GM18511 (cell line): Measurements from ENCODE around the gene BMERB1.
"Not testable (repeated sequence)": the region's sequence is repeated elsewhere in the genome, so short reads cannot be mapped to it uniquely, and the experiment has no call there.

Experiments
- ATAC-seq: cut with Tn5 transposase; IDR thresholded peaks from one replicate; pipeline ENCODE4 v1.9.1; 2021; ENCODE audit warnings: mild to moderate bottlenecking, moderate library complexity; ENCODE audit not compliant: unreplicated experiment

The BMERB1 gene

GRCh38 chr16:15434425-15435215 lies at the start of gene BMERB1:
Gene BMERB1, plus strand, starts transcription at chr16:15434588. Its CDS starts 66 bp downstream, at chr16:15434654.
- ATAC-seq = no peak

GRCh38 chr16:15388060-15388459 lies 46.3 kb upstream of the BMERB1 start:
- not testable (repeated sequence) for ATAC-seq

- ATAC-seq = not testable (repeated sequence)
These were observed 44.5 kb upstream of the BMERB1 start for GRCh38 chr16:15389916-15390315.

- ATAC-seq = not testable (repeated sequence)
These were observed 41.4 kb upstream of the BMERB1 start for GRCh38 chr16:15393025-15393424.

GRCh38 chr16:15395631-15396508 lies 38.5 kb upstream of the BMERB1 start, which contains the start of gene MPV17L:
Gene MPV17L, plus strand, starts transcription at chr16:15395754. Its CDS starts 144 bp downstream, at chr16:15395898.
- not testable (repeated sequence) for ATAC-seq

- not testable (repeated sequence) for ATAC-seq
These were observed 37.9 kb upstream of the BMERB1 start for GRCh38 chr16:15396509-15396829.

GRCh38 chr16:15396948-15397594 lies 37.3 kb upstream of the BMERB1 start:
- ATAC-seq = no peak

GRCh38 chr16:15398618-15399316 lies 35.6 kb upstream of the BMERB1 start:
- ATAC-seq = no peak

GRCh38 chr16:15399317-15399716 lies 35.1 kb upstream of the BMERB1 start:
- ATAC-seq = no peak

GRCh38 chr16:15400314-15400713 lies 34.1 kb upstream of the BMERB1 start:
- not testable (repeated sequence) for ATAC-seq

- no peak for ATAC-seq
These were observed 32.4 kb upstream of the BMERB1 start for GRCh38 chr16:15401972-15402371.

- ATAC-seq = no peak
These were observed 30.9 kb upstream of the BMERB1 start for GRCh38 chr16:15403392-15403995.

GRCh38 chr16:15404091-15404490 lies 30.3 kb upstream of the BMERB1 start:
- not testable (repeated sequence) for ATAC-seq

- ATAC-seq = no peak
These were observed 29.6 kb upstream of the BMERB1 start for GRCh38 chr16:15404792-15405191.

- not testable (repeated sequence) for ATAC-seq
These were observed 26.6 kb upstream of the BMERB1 start for GRCh38 chr16:15407756-15408155.

GRCh38 chr16:15409476-15409875 lies 24.9 kb upstream of the BMERB1 start:
- not testable (repeated sequence) for ATAC-seq

GRCh38 chr16:15415511-15415985 lies 18.8 kb upstream of the BMERB1 start:
- no peak for ATAC-seq

GRCh38 chr16:15417197-15417596 lies 17.2 kb upstream of the BMERB1 start:
- no peak for ATAC-seq

GRCh38 chr16:15418206-15418605 lies 16.2 kb upstream of the BMERB1 start:
- no peak for ATAC-seq

GRCh38 chr16:15421696-15422095 lies 12.7 kb upstream of the BMERB1 start:
- not testable (repeated sequence) for ATAC-seq
